Measurements from ENCODE around the gene ASMTL.
"Not testable (repeated sequence)": the region's sequence is repeated elsewhere in the genome, so short reads cannot be mapped to it uniquely, and the experiment has no call there.

ASMTL gene

DNA sequence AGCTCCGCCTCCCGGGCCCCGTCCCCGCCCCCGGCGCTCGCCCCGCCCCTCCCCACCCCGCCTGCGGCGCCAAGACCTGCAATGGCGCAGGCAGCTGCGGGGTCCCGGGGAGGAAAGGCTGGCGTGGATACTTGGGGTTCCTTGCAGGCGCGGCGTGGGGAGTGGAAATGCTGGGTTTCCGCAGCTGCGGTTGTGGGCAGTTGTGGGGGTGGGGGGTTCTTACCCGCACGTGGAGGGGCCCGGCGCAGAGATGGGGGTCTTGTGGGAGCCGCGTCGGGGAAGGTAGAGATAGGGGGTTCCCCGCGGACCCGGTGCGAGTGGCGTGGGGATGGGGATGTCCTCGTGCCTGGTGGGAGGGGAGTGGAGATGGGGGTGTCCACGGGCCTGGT is 680 bp upstream of the ASMTL start:
- DNase-seq: no peak

DNA sequence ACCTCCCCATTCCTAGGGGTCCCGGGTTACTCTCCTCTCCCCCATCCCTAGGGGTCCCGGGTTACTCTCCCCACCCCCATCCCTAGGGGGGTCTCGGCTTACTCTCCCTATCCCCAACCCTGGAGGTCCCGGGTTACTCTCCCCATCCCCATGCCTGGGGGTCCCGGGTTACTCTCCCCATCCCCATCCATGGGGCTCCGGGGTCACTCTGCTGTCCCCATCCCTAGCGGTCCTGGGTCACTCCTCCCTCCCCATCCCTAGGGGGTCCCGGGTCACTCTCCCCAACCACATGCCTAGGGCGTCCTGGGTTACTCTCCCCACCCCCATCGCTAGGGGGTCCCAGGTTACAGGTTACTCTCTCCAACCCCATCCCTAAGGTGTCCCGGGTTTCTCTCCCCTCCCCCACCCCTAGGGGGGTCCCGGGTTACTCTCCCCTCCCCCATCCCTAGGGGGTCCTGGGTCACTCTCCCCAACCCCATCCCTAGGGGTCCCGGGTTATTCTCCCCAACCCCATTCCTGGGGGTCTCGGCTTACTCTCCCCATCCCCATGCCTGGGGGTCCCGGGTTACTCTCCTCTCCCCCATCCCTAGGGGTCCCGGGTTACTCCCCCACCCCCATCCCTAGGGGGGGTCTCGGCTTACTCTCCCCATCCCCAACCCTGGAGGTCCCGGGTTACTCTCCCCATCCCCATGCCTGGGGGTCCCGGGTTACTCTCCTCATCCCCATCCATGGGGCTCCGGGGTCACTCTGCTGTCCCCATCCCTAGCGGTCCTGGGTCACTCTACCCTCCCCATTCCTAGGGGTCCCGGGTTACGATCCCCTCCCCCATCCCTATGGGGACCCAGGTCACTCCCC is 821 bp downstream of the ASMTL start:
- no peak for DNase-seq

GRCh38 chrX:1451251-1451660 is 1.5 kb downstream of the ASMTL start:
- DNase-seq: no peak

DNA sequence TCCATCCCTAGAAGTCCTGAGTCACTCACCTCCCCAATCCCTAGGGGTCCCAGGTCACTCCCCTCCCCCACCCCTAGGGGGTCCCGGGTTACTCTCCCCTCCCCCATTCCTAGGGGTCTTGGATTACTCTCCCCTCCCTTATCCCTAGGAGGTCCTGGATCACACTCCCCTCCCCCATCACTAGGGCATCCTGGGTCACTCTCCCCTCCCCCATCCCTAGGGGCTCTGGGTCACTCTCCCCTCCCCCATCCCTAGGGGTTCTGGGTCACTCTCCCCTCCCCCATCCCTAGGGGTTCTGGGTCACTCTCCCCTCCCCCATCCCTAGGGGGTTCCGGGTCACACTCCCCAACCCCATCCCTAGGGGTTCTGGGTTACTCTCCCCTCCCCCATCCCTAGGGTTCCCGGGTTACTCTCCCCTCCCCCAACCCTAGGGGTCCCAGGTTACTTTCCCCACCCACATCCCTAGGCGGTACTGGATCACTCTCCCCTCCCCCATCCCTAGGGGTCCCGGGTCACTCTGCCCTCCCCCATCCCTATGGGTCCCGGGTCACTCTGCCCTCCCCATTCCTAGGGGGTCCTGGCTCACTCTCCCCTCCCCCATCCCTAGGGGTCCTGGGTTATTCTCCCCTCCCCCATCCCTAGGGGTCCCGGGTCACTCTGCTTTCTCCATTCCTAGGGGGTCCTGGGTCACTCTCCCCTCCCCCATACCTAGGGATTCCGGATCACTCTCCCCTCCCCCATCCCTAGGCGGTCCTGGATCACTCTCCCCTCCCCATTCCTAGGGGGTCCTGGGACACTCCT is 2.1 kb downstream of the ASMTL start:
- DNase-seq: no peak

- DNase-seq: no peak
Observed at GRCh38 chrX:1449823-1450149, 2.9 kb downstream of the ASMTL start.

GRCh38 chrX:1449036-1449822 is 3.5 kb downstream of the ASMTL start:
- no peak for DNase-seq

- DNase-seq: not testable (repeated sequence)
Observed at GRCh38 chrX:1448573-1449001, 4.1 kb downstream of the ASMTL start.

GRCh38 chrX:1447969-1448572 is 4.6 kb downstream of the ASMTL start:
- not testable (repeated sequence) for DNase-seq

DNA sequence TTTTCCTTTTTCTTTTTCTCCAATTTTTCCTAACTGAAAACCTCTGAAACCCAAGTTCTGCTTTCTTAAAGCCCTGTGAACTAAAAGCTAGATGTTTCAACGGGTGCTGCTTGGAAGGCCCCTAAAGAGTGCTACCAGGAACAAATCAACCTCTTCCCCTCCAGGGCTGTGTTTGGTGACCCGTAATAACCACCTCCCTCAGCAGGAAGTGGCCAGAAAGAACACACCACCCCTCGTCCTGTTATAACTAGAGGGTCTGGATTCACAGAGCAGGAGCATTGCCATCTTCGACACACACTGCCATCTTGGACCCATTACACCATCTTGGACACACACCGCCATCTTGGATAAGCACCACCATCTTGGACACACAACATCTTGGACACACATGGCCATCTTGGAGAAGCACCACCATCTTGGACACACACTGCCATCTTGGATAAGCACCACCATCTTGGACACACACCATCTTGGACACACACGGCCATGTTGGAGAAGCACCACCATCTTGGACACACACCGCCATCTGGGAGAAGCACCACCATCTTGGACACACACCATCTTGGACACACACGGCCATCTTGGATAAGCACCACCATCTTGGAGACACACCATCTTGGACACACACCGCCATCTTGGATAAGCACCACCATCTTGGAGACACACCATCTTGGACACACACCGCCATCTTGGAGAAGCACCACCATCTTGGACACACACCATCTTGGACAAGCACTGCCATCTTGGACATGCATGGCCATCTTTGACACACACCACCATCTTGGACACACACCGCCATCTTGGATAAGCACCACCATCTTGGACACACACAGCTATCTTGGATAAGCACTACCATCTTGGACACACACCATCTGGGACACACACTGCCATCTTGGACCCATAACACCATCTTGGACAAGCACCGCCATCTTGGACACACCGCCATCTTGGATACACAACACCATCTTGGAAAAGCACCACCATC is 5.4 kb downstream of the ASMTL start:
- DNase-seq: not testable (repeated sequence)

DNA sequence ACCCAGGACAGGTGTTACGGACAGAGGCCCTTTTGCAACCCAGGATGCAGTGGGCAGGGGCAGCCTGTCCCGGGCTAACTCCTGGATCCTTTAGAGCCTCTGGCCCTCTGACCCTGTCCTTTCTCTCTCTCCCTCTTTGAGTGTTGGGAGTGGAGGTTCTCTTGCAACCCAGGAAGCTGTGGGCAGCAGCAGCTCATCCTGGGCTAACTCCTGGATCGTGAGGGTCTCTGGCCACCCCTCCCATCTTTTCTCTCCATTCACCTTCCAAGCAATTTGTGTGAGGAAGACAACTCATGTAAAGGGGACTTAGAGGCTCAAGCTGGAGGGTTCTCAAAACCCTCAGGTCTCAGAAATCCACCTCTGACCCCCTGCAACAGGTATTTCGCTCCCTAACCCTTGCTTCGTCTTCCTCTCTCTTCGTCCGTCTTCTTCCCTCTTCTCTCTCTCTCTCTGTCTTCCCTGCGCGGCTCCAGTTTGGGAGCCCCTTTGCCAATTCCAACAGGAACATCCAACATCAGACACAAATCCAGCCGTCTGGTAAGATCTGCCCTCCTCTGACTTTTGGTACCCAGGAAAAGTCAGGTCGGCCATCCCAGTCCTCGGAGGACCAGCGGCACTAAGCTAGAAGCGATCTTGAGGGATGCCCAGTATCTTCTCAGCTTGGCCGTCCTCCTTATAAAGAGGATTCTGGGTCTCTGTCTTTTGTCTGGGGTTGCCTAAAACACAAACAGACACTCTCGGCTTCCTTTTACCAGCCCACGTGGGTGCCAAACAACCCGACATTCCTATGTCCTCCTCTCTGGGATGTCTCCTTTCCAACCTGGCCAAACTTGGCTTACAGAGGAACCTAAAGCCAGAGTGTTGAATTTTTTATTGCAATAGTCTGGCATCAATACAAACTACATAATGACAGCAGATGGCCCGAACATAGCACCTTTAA is 7.9 kb downstream of the ASMTL start:
- DNase-seq: no peak

DNA sequence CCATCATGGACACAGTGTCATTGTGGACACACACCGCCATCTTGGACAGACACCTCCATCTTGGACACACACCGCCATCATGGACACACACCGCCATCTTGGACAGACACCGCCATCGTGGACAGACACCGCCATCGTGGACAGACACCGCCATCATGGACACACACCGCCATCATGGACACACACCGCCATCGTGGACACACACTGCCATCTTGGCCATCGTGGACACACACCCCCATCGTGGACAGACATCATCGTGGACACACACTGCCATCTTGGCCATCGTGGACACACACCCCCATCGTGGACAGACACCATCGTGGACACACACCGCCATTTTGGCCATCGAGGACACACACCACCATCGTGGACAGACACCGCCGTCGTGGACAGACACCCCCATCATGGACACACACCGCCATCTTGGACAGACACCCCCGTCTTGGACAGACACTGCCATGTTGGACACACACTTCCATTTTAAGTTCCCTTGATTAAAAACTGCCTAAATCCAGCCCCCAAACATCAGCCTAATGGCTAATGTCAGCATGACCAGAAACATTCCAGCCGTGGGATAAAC is 9.1 kb downstream of the ASMTL start:
- no peak for DNase-seq

DNA sequence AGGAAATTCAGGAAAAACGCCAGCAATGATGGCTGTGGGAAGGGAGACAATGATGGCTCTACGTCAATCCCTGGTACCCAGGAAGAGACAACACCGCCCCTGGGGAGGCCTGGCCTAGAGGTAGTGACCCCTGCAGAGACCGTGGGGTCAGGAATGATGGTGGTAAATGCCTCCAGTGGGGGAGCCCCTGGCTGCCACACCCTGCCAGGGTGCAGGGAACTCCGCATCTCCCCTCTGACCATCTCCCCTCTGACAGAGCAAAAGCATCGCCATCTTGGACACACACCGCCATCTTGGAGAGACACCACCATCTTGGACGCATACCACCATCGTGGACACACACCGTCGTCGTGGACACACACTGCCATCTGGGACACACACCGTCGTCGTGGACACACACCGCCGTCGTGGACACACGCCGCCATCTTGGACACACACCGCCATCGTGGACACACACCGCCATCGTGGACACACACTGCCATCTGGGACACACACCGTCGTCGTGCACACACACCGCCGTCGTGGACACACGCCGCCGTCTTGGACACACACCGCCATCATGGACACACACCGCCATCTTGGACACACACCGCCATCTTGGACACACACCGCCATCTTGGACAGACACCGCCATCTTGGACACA is 9.9 kb downstream of the ASMTL start:
- DNase-seq: no peak

DNA sequence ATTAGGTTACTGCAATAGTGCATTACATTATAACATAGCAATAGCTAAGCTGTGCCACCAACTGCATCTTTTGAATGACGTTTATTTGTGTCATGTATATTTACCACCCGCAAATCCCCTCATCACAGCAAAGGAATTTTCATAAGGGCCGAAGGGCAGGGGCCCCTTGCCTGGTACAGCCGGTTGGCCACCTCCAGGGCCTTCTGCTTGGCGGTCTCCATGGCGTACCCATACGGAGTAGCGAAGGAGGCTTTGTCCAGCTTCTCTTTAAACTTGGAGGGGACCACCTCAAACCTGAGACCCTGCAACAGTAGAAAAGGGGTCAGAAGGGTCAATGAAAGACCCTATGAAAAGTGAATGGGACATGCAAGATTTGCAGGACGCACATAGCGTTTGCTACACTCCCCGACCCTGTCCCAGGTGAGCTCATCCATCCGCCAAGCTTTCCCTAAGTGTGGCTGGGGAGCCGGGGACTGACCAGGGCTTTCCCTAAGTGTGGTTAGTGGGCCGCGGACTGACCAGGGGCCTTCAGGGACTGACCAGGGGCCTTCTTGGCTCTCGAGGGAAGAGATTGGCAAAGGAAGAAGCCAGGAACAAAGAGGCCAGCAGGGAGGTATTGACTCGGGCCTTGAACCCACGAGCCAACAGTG is 10.6 kb downstream of the ASMTL start:
- no peak for DNase-seq

GRCh38 chrX:1440506-1440905 is 12.2 kb downstream of the ASMTL start:
- no peak for DNase-seq

GRCh38 chrX:1435241-1435895 is 17.3 kb downstream of the ASMTL start:
- DNase-seq: no peak

DNA sequence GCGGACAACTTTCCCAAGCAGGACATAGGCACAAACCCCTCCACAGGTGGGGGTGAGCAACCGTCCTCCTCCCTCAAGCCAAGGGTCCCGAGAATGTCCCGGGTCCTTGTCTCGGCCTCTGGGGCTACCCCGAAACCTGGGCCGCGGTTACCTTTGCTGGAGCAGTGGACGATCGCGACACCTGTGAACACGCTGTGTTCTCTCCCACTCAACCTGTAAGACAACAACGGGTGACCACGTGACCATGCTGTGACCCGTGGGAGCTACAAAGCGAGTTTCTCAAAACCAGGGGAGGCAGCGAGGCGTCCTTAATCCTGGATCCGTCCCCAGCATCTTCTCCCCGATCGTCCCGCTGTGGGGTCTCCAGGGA is 17.9 kb downstream of the ASMTL start:
- DNase-seq: no peak

DNA sequence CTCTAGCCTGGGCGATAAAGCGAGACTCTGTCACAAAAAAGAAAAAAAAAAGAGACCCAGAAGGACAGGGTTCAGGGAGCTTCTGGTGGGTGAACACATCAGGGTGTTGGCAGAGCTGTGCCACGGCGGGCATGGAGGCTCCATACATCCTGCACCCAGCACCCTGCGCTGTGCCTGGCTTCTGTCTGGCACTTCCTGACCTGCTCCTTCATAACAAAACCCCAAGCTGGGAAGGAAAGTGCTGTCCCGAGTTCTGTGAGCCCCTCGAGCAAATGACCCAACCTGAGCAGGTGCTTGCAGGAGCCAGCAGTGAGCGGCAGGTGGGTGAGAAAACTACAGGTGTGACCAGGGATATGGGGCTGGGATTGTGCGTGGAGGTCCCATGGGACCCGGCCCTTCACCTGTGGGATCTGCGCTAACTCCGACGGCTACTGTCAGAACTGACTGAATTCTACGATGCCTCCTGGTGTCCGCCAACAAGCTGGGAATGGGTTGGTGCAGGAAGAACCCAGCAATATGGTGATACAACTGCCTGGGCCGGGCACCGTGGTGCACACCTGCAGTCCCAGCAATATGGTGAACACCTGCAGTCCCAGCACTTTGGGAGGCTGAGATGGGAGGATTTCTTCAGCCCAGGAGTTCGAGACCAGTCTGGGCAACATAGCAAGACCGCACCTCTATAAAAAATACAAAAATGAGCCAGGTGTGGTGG is 18.9 kb downstream of the ASMTL start:
- DNase-seq: no peak

DNA sequence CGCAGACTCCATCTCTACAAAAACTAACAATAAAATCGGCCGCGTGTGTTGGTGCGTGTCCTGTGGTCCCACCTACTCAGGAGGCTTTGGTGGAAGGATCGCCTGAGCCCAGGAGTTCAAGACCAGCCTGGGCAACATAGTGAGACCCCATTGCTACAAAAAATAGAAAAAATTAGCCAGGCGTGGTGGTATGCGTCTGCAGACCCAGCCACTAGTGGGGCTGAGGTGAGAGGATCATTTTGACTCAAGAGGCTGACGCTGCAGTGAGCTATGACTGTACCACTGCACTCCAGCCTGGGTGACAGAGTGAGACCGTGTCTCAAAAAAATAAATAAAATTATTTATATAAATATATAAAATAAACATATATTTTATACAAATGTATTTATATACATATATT is 22.3 kb downstream of the ASMTL start:
- DNase-seq: no peak

Measured in DMS53 (cell line).